ENCODE data around the gene RNF213.

The RNF213 gene

DNA sequence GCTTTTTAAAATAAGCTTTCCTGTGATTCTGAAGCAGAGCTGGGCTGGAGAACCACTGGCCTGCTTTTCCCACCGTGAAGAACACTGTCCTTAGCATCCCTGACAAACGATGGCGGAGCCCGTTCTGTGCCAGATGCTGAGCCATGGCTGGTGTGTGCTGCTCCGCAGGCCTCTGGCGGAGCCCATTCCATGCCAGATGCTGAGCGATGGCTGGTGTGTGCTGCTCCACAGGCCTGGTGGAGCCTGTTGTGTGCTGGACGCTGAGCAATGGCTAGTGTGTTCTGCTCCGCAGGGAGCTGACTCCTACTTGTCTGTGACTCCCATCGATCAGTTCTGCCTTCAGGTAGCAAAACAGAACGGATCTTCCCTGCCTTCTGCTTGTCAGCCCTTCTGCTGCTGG, 158.6 kb downstream of the RNF213 start:
- no peak for DNase-seq (ENCODE audit: low spot score)

GRCh38 chr17:80421381-80422090, 160.9 kb downstream of the RNF213 start:
- DNase-seq (ENCODE audit: low spot score): no peak

- no peak for DNase-seq (ENCODE audit: low spot score)
Observed at GRCh38 chr17:80422276-80422675, 161.6 kb downstream of the RNF213 start.

- DNase-seq (ENCODE audit: low spot score): no peak
Observed at GRCh38 chr17:80422981-80423380, 162.3 kb downstream of the RNF213 start.

DNA sequence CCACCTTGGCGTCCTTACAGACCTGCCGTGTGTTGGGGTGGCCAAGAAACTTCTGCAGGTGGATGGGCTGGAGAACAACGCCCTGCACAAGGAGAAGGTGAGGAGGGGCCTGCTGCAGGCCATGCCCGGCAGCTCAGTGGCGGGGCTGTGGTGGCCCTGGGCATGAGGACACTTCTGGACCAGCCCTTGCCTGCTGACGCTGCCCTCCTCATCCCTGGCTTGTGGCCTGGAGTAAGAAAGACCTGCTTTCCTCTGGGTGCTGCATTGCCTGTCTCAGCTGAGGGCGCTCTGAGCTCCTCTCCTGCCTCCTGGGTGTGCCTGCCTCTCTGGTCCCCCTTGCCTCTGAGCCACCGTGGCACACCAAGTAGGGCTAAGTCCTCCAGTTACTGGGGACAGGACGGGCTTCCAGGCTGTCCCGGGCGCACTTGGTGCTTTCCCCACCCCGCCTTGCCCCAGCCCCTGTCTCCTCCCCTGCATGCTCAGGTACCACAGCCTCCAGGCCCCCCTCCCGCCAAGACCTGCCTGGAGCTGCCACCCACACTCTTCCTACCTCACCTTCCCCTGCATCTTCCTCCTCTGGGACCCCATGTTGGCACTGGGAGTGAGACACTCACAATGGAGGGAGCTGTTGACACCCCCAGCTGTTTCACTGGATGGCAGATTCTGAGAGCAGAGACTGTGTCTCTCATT, 163.0 kb downstream of the RNF213 start:
- no peak for DNase-seq (ENCODE audit: low spot score)

DNA sequence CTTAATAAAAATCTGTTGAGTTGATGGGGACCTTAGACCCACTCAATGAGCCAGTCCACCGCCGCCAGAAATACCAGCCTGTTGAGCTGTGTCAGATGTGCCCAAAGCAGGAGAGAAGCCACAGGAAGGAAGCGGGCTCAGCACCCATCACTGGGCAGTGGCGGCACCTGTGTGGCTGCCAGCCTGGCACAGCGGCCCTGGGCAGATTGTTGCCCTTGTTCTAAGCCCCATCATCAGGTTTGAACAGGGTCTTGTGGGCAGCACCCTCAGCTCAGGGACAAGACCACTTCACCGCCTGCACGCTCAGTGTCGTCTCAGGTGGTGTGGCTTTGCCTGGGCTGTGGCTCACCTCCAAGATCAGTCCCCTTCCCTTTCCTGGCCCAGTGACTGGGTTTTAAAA, 163.6 kb downstream of the RNF213 start:
- no peak for DNase-seq (ENCODE audit: low spot score)

DNA sequence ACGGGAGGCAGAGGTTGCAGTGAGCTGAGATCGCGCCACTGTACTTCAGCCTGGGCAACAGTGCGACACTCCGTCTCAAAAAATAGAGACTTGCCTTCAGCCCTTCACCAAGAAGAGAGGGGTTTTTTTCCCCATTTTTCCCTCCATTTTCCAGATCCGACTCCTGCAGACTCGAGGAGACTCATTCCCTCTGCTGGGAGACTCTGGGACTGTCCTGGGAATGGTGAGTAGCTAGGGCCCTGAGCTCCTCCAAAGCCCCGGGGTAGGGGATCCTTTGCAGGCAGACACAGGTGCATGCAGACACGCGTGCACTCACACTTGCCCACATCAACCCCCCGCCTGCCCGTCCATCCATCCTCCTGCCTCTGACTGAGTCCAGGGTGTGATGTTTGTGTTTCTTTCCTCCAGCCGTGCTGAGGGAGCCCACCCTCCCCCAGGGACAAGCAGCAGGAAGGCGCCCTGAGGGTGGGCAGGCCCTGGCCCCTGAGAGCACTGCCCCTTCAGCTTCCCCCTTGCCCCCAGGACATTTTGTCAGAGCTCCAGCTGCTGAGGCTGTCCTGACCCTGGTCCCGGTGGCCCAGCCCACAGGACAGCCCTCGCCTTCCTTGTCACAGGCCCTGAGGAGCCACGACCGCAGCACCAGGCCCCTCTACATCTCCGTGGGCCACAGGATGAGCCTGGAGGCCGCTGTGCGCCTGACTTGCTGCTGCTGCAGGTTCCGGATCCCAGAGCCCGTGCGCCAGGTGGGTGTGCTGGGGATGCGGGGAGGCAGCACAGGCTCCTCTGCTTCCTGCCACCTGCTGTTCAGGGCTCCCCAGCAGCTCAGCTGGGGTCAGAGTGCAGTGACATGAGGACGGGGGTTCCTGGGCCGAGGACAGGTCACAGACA, 164.5 kb downstream of the RNF213 start:
- no peak for DNase-seq (ENCODE audit: low spot score)

GRCh38 chr17:80425835-80426426, 165.3 kb downstream of the RNF213 start:
- no peak for DNase-seq (ENCODE audit: low spot score)

- DNase-seq (ENCODE audit: low spot score): peak; percentile 92
Observed at GRCh38 chr17:80426671-80427326, 166.1 kb downstream of the RNF213 start.

- DNase-seq (ENCODE audit: low spot score): no peak
Observed at GRCh38 chr17:80427366-80428282, 167.0 kb downstream of the RNF213 start.

- DNase-seq (ENCODE audit: low spot score): no peak
Observed at GRCh38 chr17:80428363-80428762, 167.7 kb downstream of the RNF213 start.

- DNase-seq (ENCODE audit: low spot score): no peak
Observed at GRCh38 chr17:80428796-80429195, 168.1 kb downstream of the RNF213 start.

GRCh38 chr17:80429356-80430275, 169.0 kb downstream of the RNF213 start:
- no peak for DNase-seq (ENCODE audit: low spot score)

- no peak for DNase-seq (ENCODE audit: low spot score)
Observed at GRCh38 chr17:80430446-80431245, 170.0 kb downstream of the RNF213 start.

- no peak for DNase-seq (ENCODE audit: low spot score)
Observed at GRCh38 chr17:80431246-80432195, 170.9 kb downstream of the RNF213 start.

DNA sequence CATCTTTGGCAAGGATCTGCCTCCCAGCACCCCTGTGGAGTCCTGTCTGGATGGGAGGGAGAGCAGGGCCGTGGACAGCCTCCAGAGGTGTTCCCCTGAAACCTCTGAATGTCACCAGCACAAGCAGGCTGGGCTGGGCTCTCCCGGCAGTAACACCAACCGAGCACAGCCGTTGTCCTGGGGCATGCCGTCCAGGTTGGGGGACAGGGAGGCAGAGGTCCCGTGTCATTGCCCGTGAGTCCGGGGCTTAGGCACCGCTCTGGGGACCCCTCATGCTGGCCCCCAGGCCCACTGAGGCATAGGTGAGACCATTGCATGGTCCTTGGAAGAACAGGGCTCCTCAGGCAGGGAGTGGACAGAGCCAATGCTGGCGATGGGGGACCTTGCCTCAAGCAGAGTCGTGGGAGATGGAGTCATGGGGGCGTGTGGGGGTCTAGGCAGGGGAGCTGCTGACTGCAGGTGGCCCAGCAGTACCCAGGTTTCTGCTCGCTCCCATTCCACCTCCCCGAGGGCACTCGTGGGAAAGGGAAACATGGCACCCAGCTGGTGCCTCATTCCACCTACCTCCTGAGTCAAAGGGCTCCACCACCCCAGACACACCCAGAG, 171.8 kb downstream of the RNF213 start:
- DNase-seq (ENCODE audit: low spot score): no peak

DNA sequence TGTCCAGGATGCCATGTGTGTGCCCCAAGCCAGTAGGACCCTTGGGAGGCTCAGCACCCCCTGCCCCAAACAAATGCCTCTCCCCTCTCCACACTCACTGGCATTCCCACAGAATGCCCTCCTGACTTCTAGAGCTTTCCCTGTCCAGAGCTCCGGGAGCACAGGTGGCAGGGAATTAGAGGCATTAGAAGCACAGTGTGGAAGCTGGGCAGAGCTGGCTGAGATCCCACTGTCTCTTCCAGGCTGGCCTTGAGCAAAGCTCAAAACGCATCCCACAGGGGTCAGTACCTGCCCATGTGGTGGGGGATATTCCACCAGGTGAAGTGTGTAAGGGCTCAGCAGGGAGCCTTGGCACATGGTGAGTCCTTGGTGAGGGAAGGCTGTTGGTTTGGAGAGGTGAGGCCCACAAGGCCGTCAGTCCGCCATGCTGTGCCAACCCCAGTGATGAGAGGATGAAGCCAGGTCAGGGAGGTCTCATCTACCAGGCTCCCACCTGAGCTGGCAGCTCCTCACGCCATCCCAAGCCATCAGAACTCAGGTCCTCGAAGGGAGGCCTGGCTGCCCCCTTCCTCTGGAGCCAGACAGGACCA, 172.4 kb downstream of the RNF213 start:
- DNase-seq (ENCODE audit: low spot score): no peak

Measured in hepatic stellate cell (primary cell).